Activated B cell treated with CpG ODN at 0.5 μM for 24 hours (primary cell): Measurements from ENCODE around the gene RAP2A. TPM values are rescaled to one million over a fixed set of nuclear protein-coding genes. Genes with fewer than 3 reads are reported as not detected.

ENCODE experiments used
- ATAC-seq: fragments of 200-7000 bp; cut with Tn5 transposase; one replicate; pipeline ENCODE4 v1.10.0; 2021; ENCODE audit warnings: low read depth, mild to moderate bottlenecking, moderate library complexity
- CTCF ChIA-PET: fragments of 350-600 bp; sonication (Branson Sonifier 250); formaldehyde crosslinking; loops from one replicate; lab custom pipeline; 2021; ENCODE audit warnings: antibody characterized with exemption; lab: Charles Lee
- POLR2A ChIA-PET: fragments of 350-600 bp; sonication (Branson Sonifier 250); formaldehyde crosslinking; loops from one replicate; lab custom pipeline; 2021; ENCODE audit warnings: antibody characterized with exemption; lab: Charles Lee
- DNase-seq: peaks from one replicate; pipeline ENCODE4 v3.0.0; 2022
- H3K27ac Mint-ChIP-seq: one replicate; pipeline ENCODE4 v1.8.0; 2020; ENCODE audit warnings: mixed read lengths
- H3K27me3 Mint-ChIP-seq: one replicate; pipeline ENCODE4 v1.8.0; 2021; ENCODE audit warnings: mixed read lengths
- H3K36me3 Mint-ChIP-seq: one replicate; pipeline ENCODE4 v1.8.0; 2021; ENCODE audit warnings: low read depth, mixed read lengths
- H3K4me1 Mint-ChIP-seq: one replicate; pipeline ENCODE4 v1.8.0; 2021; ENCODE audit warnings: mixed read lengths
- H3K4me3 Mint-ChIP-seq: one replicate; pipeline ENCODE4 v1.8.0; 2020; ENCODE audit warnings: mild to moderate bottlenecking, mixed read lengths
- H3K9me3 Mint-ChIP-seq: one replicate; pipeline ENCODE4 v1.8.0; 2020; ENCODE audit warnings: mixed read lengths
- CTCF ChIP-seq: fragments of 200-600 bp; IDR thresholded peaks from one replicate; pipeline ENCODE4 v1.8.0; 2022; ENCODE audit warnings: antibody characterized with exemption, mild to moderate bottlenecking
- intact Hi-C: fragments of 100-400 bp; cut with micrococcal nuclease; formaldehyde crosslinking; loops from one replicate; pipeline ENCODE4 v1.15.1; 2024
- total RNA-seq: library from RNA; stranded (reverse); gene quantifications from 2 replicates; pipeline ENCODE4 v1.2.3, GENCODE V29; 2022

Gene RAP2A
- total RNA-seq, 1 donor from 2014 or later: 29.8 TPM

GRCh38 chr13:97392020-97392419 is 41.9 kb upstream of the RAP2A start:
- Mint-ChIP-seq H3K4me3 (no peak overlapping the region), H3K9me3 (no peaks in the 10 kb centered on the region), H3K27me3 (no peaks in the 10 kb centered on the region), H3K27ac (no peak overlapping the region), H3K4me1 (peaks cover 16% of the 10 kb centered on the region), H3K36me3 (peaks cover 35% of the 10 kb centered on the region)
- CTCF ChIA-PET: interaction anchor here (1.0 kb wide), 1 partner anchor 33 kb away, joined by 3 read pairs; no protein-coding TSS in a partner anchor
- DNase-seq (no peak), ATAC-seq (no peak)
- intact Hi-C loops: no loop called here
- TF ChIP-seq CTCF: no peak
- POLR2A ChIA-PET: no interaction called here

GRCh38 chr13:97394542-97394941 is 39.4 kb upstream of the RAP2A start:
- intact Hi-C loops: no loop called here
- no peak for ATAC-seq
- Mint-ChIP-seq H3K4me1 (no peaks in the 10 kb centered on the region), H3K27ac (no peak overlapping the region), H3K4me3 (no peak overlapping the region), H3K9me3 (no peaks in the 10 kb centered on the region), H3K36me3 (peaks cover 18% of the 10 kb centered on the region), H3K27me3 (no peaks in the 10 kb centered on the region)
- DNase-seq: no peak
- no peak for TF ChIP-seq CTCF
- ChIA-PET CTCF (no interaction called here), POLR2A (no interaction called here)

- ChIA-PET CTCF (interaction anchor here (1.2 kb wide), 1 partner anchor 9 kb away, joined by 3 read pairs; no protein-coding TSS in a partner anchor), POLR2A (no interaction called here)
- Mint-ChIP-seq H3K27me3 (no peaks in the 10 kb centered on the region), H3K36me3 (peaks cover 17% of the 10 kb centered on the region), H3K9me3 (peaks cover 3% of the 10 kb centered on the region), H3K4me1 (no peaks in the 10 kb centered on the region), H3K27ac (no peak overlapping the region), H3K4me3 (no peak overlapping the region)
- intact Hi-C loops: no loop called here
- TF ChIP-seq CTCF: no peak
- ATAC-seq: no peak
- no peak for DNase-seq
These were observed 38.4 kb upstream of the RAP2A start for GRCh38 chr13:97395447-97396136.

- Mint-ChIP-seq H3K4me1 (no peaks in the 10 kb centered on the region), H3K4me3 (no peak overlapping the region), H3K27me3 (no peaks in the 10 kb centered on the region), H3K9me3 (peaks cover 11% of the 10 kb centered on the region), H3K36me3 (peaks cover 9% of the 10 kb centered on the region), H3K27ac (no peak overlapping the region)
- ChIA-PET POLR2A (no interaction called here), CTCF (no interaction called here)
- DNase-seq (no peak), ATAC-seq (no peak)
- intact Hi-C loops: no loop called here
- TF ChIP-seq CTCF: no peak
These were observed 36.7 kb upstream of the RAP2A start for GRCh38 chr13:97397267-97397666.

- no peak for DNase-seq
- Mint-ChIP-seq H3K4me1 (no peaks in the 10 kb centered on the region), H3K36me3 (no peaks in the 10 kb centered on the region), H3K27me3 (peaks cover under 1% of the 10 kb centered on the region), H3K27ac (no peak overlapping the region), H3K9me3 (peaks cover 11% of the 10 kb centered on the region), H3K4me3 (no peak overlapping the region)
- ChIA-PET CTCF (no interaction called here), POLR2A (no interaction called here)
- ATAC-seq: no peak
- TF ChIP-seq CTCF: no peak
- intact Hi-C loops: no loop called here
These were observed 32.5 kb upstream of the RAP2A start for GRCh38 chr13:97401421-97401820.
